IMR-90 (cell line): Measurements from ENCODE around the gene PNMA6E. TPM values are rescaled to one million over a fixed set of nuclear protein-coding genes. Genes with fewer than 3 reads are reported as not detected.

ENCODE experiments used
- ATAC-seq: fragments of 200-7000 bp; cut with Tn5 transposase; 2 replicates; pipeline ENCODE4 v1.9.1; 2020; ENCODE audit warnings: low read depth, mild to moderate bottlenecking, moderate library complexity
- BruUV-seq: library from RNA; stranded (reverse); fragments of 400-500 nt; replicated peaks from 2 replicates; lab custom pipeline; 2021; lab: Mats Ljungman, UMichigan
- CTCF ChIA-PET: fragments of 300-600 bp; formaldehyde crosslinking; extraction: SDS; loops from one replicate; lab custom pipeline; 2021; ENCODE audit warnings: antibody characterized with exemption; lab: Yijun Ruan, JAX
- POLR2A ChIA-PET: fragments of 300-600 bp; sonication (Branson Sonifier 250); formaldehyde crosslinking; loops from one replicate; lab custom pipeline; 2022; ENCODE audit warnings: antibody characterized with exemption; ENCODE audit not compliant: unreplicated experiment; lab: Charles Lee
- DNase-seq: peaks from one replicate; pipeline ENCODE4 v3.0.0; 2013
- H2AFZ ChIP-seq: replicated peaks from 2 replicates; pipeline ENCODE3; 2013; ENCODE audit warnings: low read length, mild to moderate bottlenecking; ENCODE audit not compliant: poor library complexity
- H2AK5ac ChIP-seq: 2 replicates; pipeline ENCODE4 v1.6.1; 2013; ENCODE audit warnings: low read depth, low read length, inconsistent platforms
- H2AK9ac ChIP-seq: replicated peaks from 2 replicates; pipeline ENCODE3; 2013; ENCODE audit warnings: mild to moderate bottlenecking, low read depth, low read length, moderate library complexity; ENCODE audit not compliant: poor library complexity
- H2BK120ac ChIP-seq: 2 replicates; pipeline ENCODE4 v1.6.1; 2013; ENCODE audit warnings: low read depth, low read length, inconsistent platforms
- H2BK15ac ChIP-seq: 3 replicates; pipeline ENCODE4 v1.6.1; 2013; ENCODE audit warnings: low read depth, low read length, inconsistent platforms
- H2BK20ac ChIP-seq: 2 replicates; pipeline ENCODE4 v1.6.1; 2013; ENCODE audit warnings: low read depth, mild to moderate bottlenecking, inconsistent platforms, low read length, moderate library complexity
- H2BK5ac ChIP-seq: 2 replicates; pipeline ENCODE4 v1.6.1; 2013; ENCODE audit warnings: mild to moderate bottlenecking, low read depth, low read length, inconsistent platforms; ENCODE audit not compliant: poor library complexity, severe bottlenecking
- H3K14ac ChIP-seq: replicated peaks from 2 replicates; pipeline ENCODE4 v1.6.1; 2013; ENCODE audit warnings: low read depth, low read length, inconsistent platforms
- H3K18ac ChIP-seq: 2 replicates; pipeline ENCODE4 v1.6.1; 2013; ENCODE audit warnings: low read depth, low read length, control low read depth
- H3K23ac ChIP-seq: 2 replicates; pipeline ENCODE4 v1.6.1; 2013; ENCODE audit warnings: low read depth, low read length, inconsistent platforms
- H3K27ac ChIP-seq: 2 replicates; pipeline ENCODE4 v1.5.1; 2013; ENCODE audit warnings: mild to moderate bottlenecking, control low read depth, low read length; ENCODE audit not compliant: insufficient read depth
- H3K27me3 ChIP-seq: 2 replicates; pipeline ENCODE4 v1.6.1; 2013; ENCODE audit warnings: low read length; ENCODE audit not compliant: control insufficient read depth, insufficient read depth
- H3K36me3 ChIP-seq: 2 replicates; pipeline ENCODE4 v1.6.1; 2013; ENCODE audit warnings: low read length, mixed read lengths; ENCODE audit not compliant: control insufficient read depth, insufficient read depth
- H3K4ac ChIP-seq: 2 replicates; pipeline ENCODE4 v1.6.1; 2013; ENCODE audit warnings: low read depth, low read length, inconsistent platforms
- H3K4me1 ChIP-seq: 2 replicates; pipeline ENCODE4 v1.6.1; 2013; ENCODE audit warnings: low read length, mixed read lengths; ENCODE audit not compliant: control insufficient read depth, insufficient read depth
- H3K4me2 ChIP-seq: 2 replicates; pipeline ENCODE4 v1.6.1; 2013; ENCODE audit warnings: low read depth, mild to moderate bottlenecking, control low read depth, low read length, moderate library complexity
- H3K4me3 ChIP-seq: 2 replicates; pipeline ENCODE4 v1.5.1; 2013; ENCODE audit warnings: low read depth, mild to moderate bottlenecking, control low read depth, low read length, moderate library complexity; ENCODE audit not compliant: insufficient read depth
- H3K56ac ChIP-seq: 2 replicates; pipeline ENCODE4 v1.6.1; 2013; ENCODE audit warnings: low read length, inconsistent platforms; ENCODE audit not compliant: insufficient read depth; ENCODE audit errors: extremely low read depth
- H3K79me1 ChIP-seq, 2 experiments: 2 replicates each; pipeline ENCODE4 v1.6.1; 2013; ENCODE audit warnings: low read length in 2 of 2, inconsistent platforms in 1 of 2, low read depth in 1 of 2
- H3K9ac ChIP-seq: 2 replicates; pipeline ENCODE4 v1.6.1; 2013; ENCODE audit warnings: low read depth, low read length, control low read depth
- H3K9me1 ChIP-seq: 2 replicates; pipeline ENCODE4 v1.6.1; 2013; ENCODE audit warnings: low read length, inconsistent platforms; ENCODE audit not compliant: insufficient read depth
- H3K9me3 ChIP-seq: 2 replicates; pipeline ENCODE4 v1.6.1; 2013; ENCODE audit warnings: low read length; ENCODE audit not compliant: control insufficient read depth, insufficient read depth
- H4K20me1 ChIP-seq: 2 replicates; pipeline ENCODE4 v1.6.1; 2013; ENCODE audit warnings: low read length, inconsistent platforms; ENCODE audit not compliant: insufficient read depth
- H4K5ac ChIP-seq: 2 replicates; pipeline ENCODE4 v1.6.1; 2013; ENCODE audit warnings: mild to moderate bottlenecking, low read depth, low read length, control low read depth
- H4K8ac ChIP-seq, 2 experiments: 2 replicates each; pipeline ENCODE4 v1.6.1; 2013; ENCODE audit warnings: low read depth in 2 of 2, low read length in 2 of 2, control low read depth in 1 of 2, inconsistent platforms in 1 of 2
- H4K91ac ChIP-seq: 2 replicates; pipeline ENCODE4 v1.6.1; 2013; ENCODE audit warnings: low read depth, low read length, inconsistent platforms; ENCODE audit not compliant: insufficient read depth
- CEBPB ChIP-seq: IDR thresholded peaks from 2 replicates; pipeline ENCODE4 v1.6.1; 2012; ENCODE audit warnings: low read depth, low read length, improper control_type of control experiment
- ELK1 ChIP-seq: fragments of 150-350 bp; IDR thresholded peaks from 2 replicates; pipeline ENCODE4 v1.6.1; 2016; ENCODE audit warnings: low read depth, mild to moderate bottlenecking, low read length, moderate library complexity, borderline replicate concordance
- MAFK ChIP-seq: IDR thresholded peaks from 2 replicates; pipeline ENCODE4 v1.6.1; 2012; ENCODE audit warnings: low read depth, low read length, improper control_type of control experiment
- MAZ ChIP-seq: IDR thresholded peaks from 2 replicates; pipeline ENCODE4 v1.6.1; 2012; ENCODE audit warnings: low read depth, mild to moderate bottlenecking, low read length, improper control_type of control experiment, moderate library complexity, borderline replicate concordance
- MXI1 ChIP-seq: IDR thresholded peaks from 2 replicates; pipeline ENCODE4 v1.6.1; 2012; ENCODE audit warnings: low read depth, mild to moderate bottlenecking, low read length, moderate library complexity, borderline replicate concordance
- NFE2L2 ChIP-seq: fragments of 150-350 bp; IDR thresholded peaks from 2 replicates; pipeline ENCODE4 v1.6.1; 2016; ENCODE audit warnings: low read depth, mild to moderate bottlenecking, low read length
- POLR2A ChIP-seq: IDR thresholded peaks from 2 replicates; pipeline ENCODE4 v1.6.1; 2012; ENCODE audit warnings: mild to moderate bottlenecking, low read depth, low read length
- SMC3 ChIP-seq: fragments of 150-350 bp; IDR thresholded peaks from 2 replicates; pipeline ENCODE4 v1.6.1; 2016; ENCODE audit warnings: low read depth, mild to moderate bottlenecking, antibody characterized with exemption, low read length, moderate library complexity
- USF2 ChIP-seq: fragments of 150-350 bp; IDR thresholded peaks from 2 replicates; pipeline ENCODE4 v1.6.1; 2017; ENCODE audit warnings: mild to moderate bottlenecking, antibody characterized with exemption, low read length, low read depth
- WGBS, 2 experiments: methylation state at CpG; one replicate each; pipeline versions ENCODE4 v1.1.5 to v1.1.7; 2013; ENCODE audit warnings: missing lambda C conversion rate in 2 of 2; ENCODE audit not compliant: insufficient read length in 1 of 2; ENCODE audit errors: extremely low coverage in 2 of 2; 5-methylcytosine and 5-hydroxymethylcytosine counted together
- dilution Hi-C: fragments of 300-500 bp; cut with HindIII; formaldehyde crosslinking; loops from one replicate; pipeline ENCODE4 v1.14.3; 2018; ENCODE audit warnings: low sequenced_read_pairs; ENCODE audit not compliant: unreplicated experiment
- in situ Hi-C: fragments of 300-500 bp; cut with MboI; formaldehyde crosslinking; loops from 3 replicates; pipeline ENCODE4 v1.14.3; 2019; ENCODE audit warnings: low sequenced_read_pairs, inconsistent platforms, mixed read lengths
- intact Hi-C: fragments of 100-400 bp; cut with micrococcal nuclease; formaldehyde crosslinking; loops from 2 replicates; pipeline ENCODE4 v1.10.0; 2022
- polyA plus RNA-seq, 3 experiments: library from polyadenylated mRNA; depleted of rRNA; stranded (reverse); fragments of >200 nt; gene quantifications; 2 replicates each; pipeline ENCODE4 v1.2.3, GENCODE V29; 2012; ENCODE audit warnings: low replicate concordance in 1 of 3
- total RNA-seq: library from RNA; depleted of rRNA; stranded (reverse); fragments of >200 nt; gene quantifications from 2 replicates; pipeline ENCODE4 v1.2.3, GENCODE V29; 2012

The PNMA6E gene
- total and polyA plus RNA-seq, 2 of the 4 experiments (the other 2 are of a cell fraction), result not detected

- Histone ChIP-seq H4K5ac (no peak overlapping the region), H3K27me3 (peaks cover 15% of the 10 kb centered on the region), H2AFZ (no peak overlapping the region), H3K4me1 (no peaks in the 10 kb centered on the region), H2BK120ac (no peak overlapping the region), H3K4me2 (no peak overlapping the region), H3K4me3 (no peak overlapping the region), H3K23ac (no peak overlapping the region), H2BK5ac (no peak overlapping the region), H4K8ac (no peak overlapping the region), H3K9me1 (no peaks in the 10 kb centered on the region), H3K27ac (no peak overlapping the region), H2BK20ac (no peak overlapping the region), H3K9ac (no peak overlapping the region), H2AK9ac (no peak overlapping the region), H3K18ac (no peak overlapping the region), H3K36me3 (no peaks in the 10 kb centered on the region), H2AK5ac (no peak overlapping the region), H2BK15ac (no peak overlapping the region), H3K9me3 (peaks cover 4% of the 10 kb centered on the region; the same call in 1 of the 2 replicates), H4K20me1 (no peaks in the 10 kb centered on the region), H4K91ac (no peak overlapping the region), H3K56ac (no peak overlapping the region), H3K14ac (no peak overlapping the region), H3K79me1 (no peaks in the 10 kb centered on the region), H3K4ac (no peak overlapping the region)
- BruUV-seq, result no TSS peak
- in situ Hi-C loops, result loop anchor here (25.0 kb wide), 1 partner anchor 226 kb away; the partner anchor contains the start of gene MAGEA1
- ATAC-seq, result no peak
- TF ChIP-seq MXI1 (no peak), ELK1 (no peak), NFE2L2 (no peak), SMC3 (no peak), USF2 (no peak), POLR2A (no peak), CEBPB (no peak), MAFK (no peak), MAZ (no peak)
- ChIA-PET POLR2A (no interaction called here), CTCF (no interaction called here)
- dilution Hi-C loops, result no loop called here
- 90% methylated on average over 6 of the region's 23 CpGs; no CpG with 5 or more reads in 1 of the 2 experiments for WGBS, 2 experiments
- no peak for DNase-seq
- intact Hi-C loops, result no loop called here
Observed at GRCh38 chrX:153412746-153413720, 11.9 kb upstream of the PNMA6E start.
